Activated CD8-positive, alpha-beta memory T cell treated with anti-CD3 and anti-CD28 coated beads, Interleukin-2, amount 10 ng/mL, durations not matched to agents 7 days and 5 days (primary cell): Measurements from ENCODE around the gene KLK12. TPM values are rescaled to one million over a fixed set of nuclear protein-coding genes. Genes with fewer than 3 reads are reported as not detected.
A peak's percentile ranks its signal among the peaks of the same experiment; 100 is the strongest.

Source experiments
- ATAC-seq: fragments of 150-1000 bp; cut with Tn5 transposase; one replicate; pipeline ENCODE4 v1.10.0; 2021; ENCODE audit warnings: moderate library complexity
- CTCF ChIA-PET: fragments of 350-600 bp; sonication (Branson Sonifier 250); formaldehyde crosslinking; loops from one replicate; lab custom pipeline; 2021; ENCODE audit warnings: antibody characterized with exemption; lab: Charles Lee
- DNase-seq: peaks from one replicate; pipeline ENCODE4 v3.0.0-alpha.2; 2020
- H3K27ac Mint-ChIP-seq: one replicate; pipeline ENCODE4 v1.8.0; 2021; ENCODE audit warnings: mild to moderate bottlenecking, mixed read lengths
- H3K27me3 Mint-ChIP-seq: one replicate; pipeline ENCODE4 v1.8.0; 2021; ENCODE audit warnings: mixed read lengths
- H3K36me3 Mint-ChIP-seq: one replicate; pipeline ENCODE4 v1.8.0; 2021; ENCODE audit warnings: mild to moderate bottlenecking, mixed read lengths
- H3K4me1 Mint-ChIP-seq: one replicate; pipeline ENCODE4 v1.8.0; 2021; ENCODE audit warnings: mixed read lengths
- H3K4me3 Mint-ChIP-seq: one replicate; pipeline ENCODE4 v1.8.0; 2021; ENCODE audit warnings: mild to moderate bottlenecking, moderate library complexity, mixed read lengths
- H3K9me3 Mint-ChIP-seq: one replicate; pipeline ENCODE4 v1.8.0; 2022; ENCODE audit warnings: low read depth, mixed read lengths
- total RNA-seq, 2 experiments: library from RNA; stranded (reverse); gene quantifications; one replicate each; pipeline ENCODE4 v1.2.3, GENCODE V29; 2021

Gene KLK12
- total RNA-seq, 2 experiments from 2014 or later, result not detected

DNA sequence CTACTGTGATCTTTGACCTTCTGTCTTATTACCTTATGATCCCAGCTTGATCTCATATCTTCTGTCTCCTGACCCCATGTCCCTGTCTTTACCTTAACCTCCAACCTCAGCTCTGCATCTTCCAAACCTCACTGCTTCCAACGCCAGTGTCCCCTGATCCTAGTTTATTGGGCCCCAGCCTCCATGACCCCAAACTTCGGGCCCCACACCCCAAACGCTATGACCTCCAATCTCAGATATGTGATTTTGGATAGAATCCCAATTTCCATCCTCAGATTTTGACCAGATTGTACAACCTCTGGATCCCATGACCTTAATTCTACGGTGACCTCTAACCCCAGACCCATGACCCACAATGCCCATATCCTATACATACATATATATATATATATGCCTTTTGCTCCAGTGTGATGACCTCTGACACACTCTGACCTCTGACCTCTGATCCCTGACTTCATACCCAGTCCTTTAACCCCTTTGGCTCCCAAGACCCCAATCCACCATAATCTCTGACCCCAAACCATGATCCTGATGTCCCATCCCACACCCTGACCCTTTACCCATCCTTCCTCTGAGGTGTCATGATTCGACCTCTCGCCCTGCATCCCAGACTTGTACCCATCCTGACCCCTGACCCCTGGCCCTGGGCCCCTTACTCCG lies 3.5 kb downstream of the KLK12 start:
- CTCF ChIA-PET, result no interaction called here
- Mint-ChIP-seq H3K4me1 (no peaks in the 10 kb centered on the region), H3K4me3 (no peak overlapping the region), H3K9me3 (no peaks in the 10 kb centered on the region), H3K27me3 (peaks cover 6% of the 10 kb centered on the region), H3K36me3 (no peaks in the 10 kb centered on the region), H3K27ac (no peak overlapping the region)
- DNase-seq (no peak), ATAC-seq (no peak)

DNA sequence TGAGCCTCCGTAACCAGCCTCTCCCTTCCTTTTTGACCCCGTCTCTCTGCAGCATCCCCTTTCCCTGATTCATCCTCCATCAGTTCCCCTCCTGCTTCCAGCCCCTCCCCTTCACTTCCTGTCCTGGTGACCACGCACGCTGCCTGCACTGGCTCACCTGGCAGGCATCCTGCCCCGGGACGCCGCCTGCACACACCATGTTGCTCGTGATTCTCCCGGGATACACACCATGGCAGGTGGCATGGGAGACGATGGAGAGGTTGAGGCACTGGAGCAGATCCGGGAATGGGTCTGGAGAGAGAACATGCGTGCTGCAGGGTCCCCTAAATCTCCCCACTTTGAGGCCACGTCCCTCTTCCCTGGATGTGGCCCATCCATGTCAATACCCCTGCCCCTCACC lies 4.2 kb downstream of the KLK12 start:
- CTCF ChIA-PET, result no interaction called here
- no peaks in the 10 kb centered on the region for H3K9me3 Mint-ChIP-seq
- no peak overlapping the region for H3K4me3 Mint-ChIP-seq
- H3K4me1 Mint-ChIP-seq, result no peaks in the 10 kb centered on the region
- no peaks in the 10 kb centered on the region for H3K36me3 Mint-ChIP-seq
- no peak for DNase-seq
- ATAC-seq, result no peak
- H3K27me3 Mint-ChIP-seq, result peaks cover 6% of the 10 kb centered on the region
- no peak overlapping the region for H3K27ac Mint-ChIP-seq

DNA sequence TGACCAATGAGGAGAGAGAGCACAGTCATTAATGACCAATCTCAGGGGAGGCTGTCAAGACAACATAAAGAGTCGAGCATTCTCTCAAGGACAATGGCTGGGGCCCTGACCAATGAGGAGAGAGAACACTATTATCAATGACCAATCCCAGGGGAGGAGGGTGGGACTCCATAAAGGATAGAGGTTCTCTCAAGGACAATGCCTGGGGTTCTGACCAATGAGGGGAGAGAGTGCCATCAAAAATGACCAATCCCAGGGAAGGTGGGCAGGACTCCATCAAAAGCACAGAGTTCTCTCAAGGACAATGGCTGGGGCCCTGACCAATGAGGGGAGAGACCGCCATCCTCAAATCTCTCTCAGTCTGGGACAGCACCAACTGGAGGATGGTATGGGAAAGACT lies 5.1 kb downstream of the KLK12 start:
- ATAC-seq (no peak), DNase-seq (no peak)
- Mint-ChIP-seq H3K4me3 (no peak overlapping the region), H3K9me3 (no peaks in the 10 kb centered on the region), H3K4me1 (no peaks in the 10 kb centered on the region), H3K36me3 (no peaks in the 10 kb centered on the region), H3K27me3 (peaks cover 3% of the 10 kb centered on the region), H3K27ac (no peak overlapping the region)
- CTCF ChIA-PET, result no interaction called here

DNA sequence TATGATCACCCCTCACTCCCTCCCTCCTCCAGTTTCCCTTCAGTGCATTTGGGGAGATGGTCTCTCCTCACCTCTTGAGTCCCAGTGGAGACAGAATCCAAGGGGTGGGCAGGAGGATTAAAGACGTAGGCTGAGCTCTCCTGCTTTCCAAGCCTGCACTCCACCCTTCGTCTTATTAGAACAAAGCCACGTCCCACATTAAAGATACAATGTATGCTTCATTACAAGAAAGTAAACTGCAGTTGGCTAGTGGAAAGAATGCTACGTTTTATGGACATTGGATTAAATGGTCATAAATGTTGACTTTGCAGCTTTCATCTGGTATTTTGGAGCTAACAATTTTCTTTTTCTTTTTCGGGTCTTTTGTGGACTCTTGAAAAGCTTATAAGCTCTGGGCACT lies 6.9 kb downstream of the KLK12 start:
- no peaks in the 10 kb centered on the region for H3K36me3 Mint-ChIP-seq
- no peaks in the 10 kb centered on the region for H3K4me1 Mint-ChIP-seq
- CTCF ChIA-PET, result interaction anchor here (1.4 kb wide), 1 partner anchor 11 kb away, joined by 3 read pairs; no protein-coding TSS in a partner anchor
- peaks cover 4% of the 10 kb centered on the region for H3K27me3 Mint-ChIP-seq
- DNase-seq (no peak), ATAC-seq (no peak)
- H3K4me3 Mint-ChIP-seq, result no peak overlapping the region
- no peak overlapping the region for H3K27ac Mint-ChIP-seq
- H3K9me3 Mint-ChIP-seq, result no peaks in the 10 kb centered on the region

DNA sequence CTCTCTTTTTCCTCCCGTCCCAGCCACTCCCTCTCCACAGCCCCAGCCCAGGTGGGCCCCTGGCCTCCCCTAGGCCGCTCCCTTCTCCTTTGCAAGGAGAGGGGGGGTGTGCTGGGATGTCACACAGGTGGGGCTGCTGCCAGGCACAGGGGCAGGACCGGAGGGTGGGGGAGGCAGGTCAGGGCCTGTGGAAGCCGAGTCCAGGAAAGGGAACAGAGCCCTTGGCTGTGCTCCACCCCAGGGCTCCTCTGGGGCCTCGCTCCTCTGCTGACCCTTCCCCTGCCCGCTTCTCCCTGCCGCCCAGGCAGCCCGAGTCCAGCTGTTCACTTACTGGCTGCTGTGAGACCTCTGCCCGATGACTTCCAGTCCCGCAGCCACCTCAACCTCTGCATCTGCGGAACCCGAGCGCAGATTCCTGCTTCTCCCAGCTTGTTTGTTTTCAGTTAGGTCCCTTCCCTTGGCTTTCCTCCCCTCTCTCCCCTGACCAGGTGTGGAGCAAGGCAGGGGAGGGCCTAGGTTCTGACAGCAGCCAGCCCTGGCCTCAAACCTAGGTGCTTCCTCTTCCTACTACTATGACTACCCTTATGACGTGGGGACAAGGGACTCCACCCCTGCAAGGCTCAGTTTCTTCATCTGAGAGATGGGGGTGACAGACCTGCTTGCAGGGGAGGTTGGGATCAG lies 7.5 kb downstream of the KLK12 start:
- H3K36me3 Mint-ChIP-seq, result no peaks in the 10 kb centered on the region
- H3K27me3 Mint-ChIP-seq, result peaks cover 7% of the 10 kb centered on the region

DNA sequence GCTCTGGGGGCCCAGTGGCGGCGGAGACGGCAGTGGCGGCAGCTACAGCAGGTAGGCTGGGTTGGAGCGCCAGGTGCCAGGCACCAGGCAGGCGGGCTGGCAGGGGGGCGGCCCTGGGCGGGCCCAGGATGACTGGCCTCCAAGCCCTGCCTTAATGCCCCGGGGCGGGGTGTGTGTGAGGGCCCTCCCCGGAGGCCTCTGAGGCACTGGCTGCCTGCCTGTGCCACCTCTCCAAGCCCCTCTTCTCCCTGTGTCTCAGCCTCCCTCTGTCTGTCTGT lies 8.3 kb downstream of the KLK12 start, which contains the start of gene KLK11:
KLK11 (minus strand) TSS at position 63 of the 278 bp plus-strand sequence. CDS start 985 bp downstream, outside the sequence.
- Mint-ChIP-seq H3K9me3 (no peaks in the 10 kb centered on the region), H3K4me1 (no peaks in the 10 kb centered on the region), H3K27ac (no peak within 1 kb of the TSS), H3K4me3 (no peak within 1 kb of the TSS), H3K36me3 (no peaks in the 10 kb centered on the region), H3K27me3 (peaks cover 7% of the 10 kb centered on the region)
- CTCF ChIA-PET, result no interaction called here
- DNase-seq (no peak), ATAC-seq (no peak)

More for the DNA sequence above, 7.5 kb downstream of the KLK12 start:
- H3K27ac Mint-ChIP-seq, result no peak overlapping the region
- no peak for DNase-seq
- CTCF ChIA-PET, result interaction anchor here (1.4 kb wide), 1 partner anchor 11 kb away, joined by 3 read pairs; no protein-coding TSS in a partner anchor
- no peaks in the 10 kb centered on the region for H3K9me3 Mint-ChIP-seq
- no peak overlapping the region for H3K4me3 Mint-ChIP-seq
- ATAC-seq, result no peak
- no peaks in the 10 kb centered on the region for H3K4me1 Mint-ChIP-seq

DNA sequence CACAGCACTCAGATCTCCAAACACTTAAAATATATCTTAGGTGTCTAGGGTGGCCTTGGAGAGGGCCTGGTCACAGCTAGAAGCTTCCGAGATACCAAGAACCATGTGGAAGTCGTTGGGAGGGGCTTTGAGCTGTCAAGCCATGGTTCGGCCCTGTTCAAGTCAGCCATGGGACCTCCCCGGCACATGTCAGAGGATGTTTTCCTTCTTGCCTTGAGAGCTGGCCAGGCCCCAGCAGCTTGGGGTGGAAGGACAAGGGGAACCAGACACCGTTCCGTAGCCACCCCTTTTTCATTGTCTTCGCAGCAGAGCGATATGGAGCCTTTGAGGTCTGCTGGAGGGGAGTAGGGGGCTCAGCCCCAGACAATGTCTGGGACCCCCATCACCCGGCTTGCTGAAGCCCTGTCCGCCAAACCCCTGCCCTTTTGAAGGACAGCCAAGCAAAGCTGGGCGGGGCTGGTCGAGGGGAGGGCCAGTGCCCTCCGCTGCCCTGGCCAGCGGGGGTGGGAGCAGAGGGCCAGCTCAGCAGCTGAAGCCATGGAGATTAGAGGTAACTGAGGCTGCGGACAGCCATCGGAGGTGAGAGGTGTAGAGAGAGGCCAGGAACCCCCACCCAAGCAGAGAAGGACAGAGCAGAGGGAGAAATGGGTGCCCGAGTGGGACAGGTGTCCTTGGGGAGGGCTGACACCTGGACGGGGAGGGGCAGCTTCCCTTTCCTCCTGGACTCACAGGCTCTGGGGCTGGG lies 8.8 kb downstream of the KLK12 start:
- H3K27ac Mint-ChIP-seq, result no peak overlapping the region
- no peak overlapping the region for H3K4me3 Mint-ChIP-seq
- H3K27me3 Mint-ChIP-seq, result peaks cover 7% of the 10 kb centered on the region
- DNase-seq (no peak), ATAC-seq (no peak)
- no peaks in the 10 kb centered on the region for H3K9me3 Mint-ChIP-seq
- H3K4me1 Mint-ChIP-seq, result no peaks in the 10 kb centered on the region
- no peaks in the 10 kb centered on the region for H3K36me3 Mint-ChIP-seq
- CTCF ChIA-PET, result no interaction called here

DNA sequence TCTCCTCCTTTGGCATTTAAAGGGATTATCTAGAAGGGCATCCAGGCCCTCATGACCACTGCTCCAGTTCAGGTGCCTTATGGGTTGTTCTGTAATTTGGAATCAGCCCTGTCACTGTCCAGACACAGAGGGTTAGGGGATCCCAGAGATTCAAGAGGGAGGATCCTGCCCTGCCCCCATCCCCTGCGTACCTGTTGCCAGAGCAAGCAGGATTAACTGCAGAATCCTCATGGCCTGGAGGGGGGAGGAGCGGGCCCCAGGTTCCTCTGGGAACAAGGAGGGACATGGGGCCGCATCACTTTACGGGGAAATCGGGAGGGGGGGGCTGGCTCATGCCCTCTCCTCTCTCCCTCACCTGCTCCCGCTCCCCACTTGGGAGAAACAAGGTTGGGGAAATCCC lies 9.4 kb downstream of the KLK12 start:
- Mint-ChIP-seq H3K27me3 (peaks cover 11% of the 10 kb centered on the region), H3K4me1 (no peaks in the 10 kb centered on the region), H3K36me3 (no peaks in the 10 kb centered on the region), H3K9me3 (no peaks in the 10 kb centered on the region), H3K27ac (no peak overlapping the region), H3K4me3 (no peak overlapping the region)
- CTCF ChIA-PET, result no interaction called here
- no peak for ATAC-seq
- no peak for DNase-seq

DNA sequence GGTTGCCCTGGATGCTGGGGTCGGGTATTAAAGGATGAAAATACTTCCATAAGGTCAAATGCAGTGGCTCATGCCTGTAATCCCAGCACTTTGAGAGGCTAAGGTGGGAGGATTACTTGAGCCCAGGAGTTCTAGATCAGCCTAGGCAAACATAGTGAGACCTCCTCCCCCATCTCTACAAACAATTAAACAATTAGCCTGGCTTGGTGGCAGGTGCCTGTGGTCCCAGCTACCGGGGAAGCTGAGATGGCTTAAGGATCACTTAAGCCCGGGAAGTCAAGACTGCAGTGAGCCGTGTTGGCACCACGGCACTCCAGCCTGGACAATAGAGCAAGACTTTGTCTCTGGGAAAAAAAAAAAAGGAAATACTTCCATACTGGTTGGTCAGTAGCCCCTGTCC lies 9.9 kb downstream of the KLK12 start:
- DNase-seq (no peak), ATAC-seq (no peak)
- Mint-ChIP-seq H3K9me3 (no peaks in the 10 kb centered on the region), H3K27ac (no peak overlapping the region), H3K4me3 (no peak overlapping the region), H3K36me3 (no peaks in the 10 kb centered on the region), H3K4me1 (peaks cover 1% of the 10 kb centered on the region), H3K27me3 (peaks cover 16% of the 10 kb centered on the region)
- CTCF ChIA-PET, result no interaction called here

DNA sequence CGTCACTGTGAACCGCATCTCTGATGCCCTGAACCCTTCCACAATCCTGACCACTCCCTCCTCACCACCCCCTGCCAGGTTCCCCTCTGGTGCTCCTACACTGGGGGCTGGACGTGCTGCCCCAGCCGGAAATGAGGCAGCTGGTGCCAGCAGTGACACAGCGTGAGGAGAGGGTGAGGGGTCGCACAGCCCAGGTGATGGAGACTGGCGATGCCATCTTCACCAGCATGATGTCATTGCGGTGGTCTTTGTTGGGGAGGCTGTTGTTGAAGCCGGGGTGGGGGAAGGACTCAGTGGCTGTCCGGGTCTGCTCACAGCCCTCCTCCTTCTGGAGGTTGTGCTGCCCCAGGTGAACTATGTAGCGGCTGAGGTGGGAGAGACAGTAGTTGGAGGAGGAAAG lies 10.9 kb downstream of the KLK12 start:
- H3K4me1 Mint-ChIP-seq, result peaks cover 3% of the 10 kb centered on the region
- H3K36me3 Mint-ChIP-seq, result no peaks in the 10 kb centered on the region
- no peak for DNase-seq
- H3K9me3 Mint-ChIP-seq, result no peaks in the 10 kb centered on the region
- H3K27me3 Mint-ChIP-seq, result peaks cover 25% of the 10 kb centered on the region
- H3K4me3 Mint-ChIP-seq, result no peak overlapping the region
- no peak overlapping the region for H3K27ac Mint-ChIP-seq
- no peak for ATAC-seq
- CTCF ChIA-PET, result no interaction called here

DNA sequence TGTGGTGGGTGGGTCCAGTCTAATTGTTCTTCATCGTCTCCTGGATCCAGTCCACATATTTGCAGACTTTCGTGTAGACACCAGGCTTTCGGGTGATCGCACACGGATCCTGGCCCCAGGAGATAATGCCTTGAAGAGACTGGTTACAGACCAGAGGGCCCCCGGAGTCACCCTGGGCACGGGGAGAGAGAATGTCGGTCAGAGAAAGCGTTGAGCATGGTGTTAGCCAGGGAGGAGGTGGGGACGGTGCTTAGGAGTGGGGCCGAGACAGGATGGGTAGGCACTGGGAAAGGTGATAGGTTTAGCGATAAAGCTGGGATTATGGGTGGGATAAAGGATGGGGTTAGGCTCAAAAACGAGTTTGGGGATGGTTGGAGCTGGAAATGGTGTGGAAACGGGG lies 12.3 kb downstream of the KLK12 start:
- H3K4me3 Mint-ChIP-seq, result no peak overlapping the region
- peaks cover 36% of the 10 kb centered on the region for H3K27me3 Mint-ChIP-seq
- H3K4me1 Mint-ChIP-seq, result peaks cover 7% of the 10 kb centered on the region
- CTCF ChIA-PET, result no interaction called here
- no peaks in the 10 kb centered on the region for H3K9me3 Mint-ChIP-seq
- H3K36me3 Mint-ChIP-seq, result peaks cover 3% of the 10 kb centered on the region
- no peak overlapping the region for H3K27ac Mint-ChIP-seq
- ATAC-seq, result no peak
- no peak for DNase-seq

DNA sequence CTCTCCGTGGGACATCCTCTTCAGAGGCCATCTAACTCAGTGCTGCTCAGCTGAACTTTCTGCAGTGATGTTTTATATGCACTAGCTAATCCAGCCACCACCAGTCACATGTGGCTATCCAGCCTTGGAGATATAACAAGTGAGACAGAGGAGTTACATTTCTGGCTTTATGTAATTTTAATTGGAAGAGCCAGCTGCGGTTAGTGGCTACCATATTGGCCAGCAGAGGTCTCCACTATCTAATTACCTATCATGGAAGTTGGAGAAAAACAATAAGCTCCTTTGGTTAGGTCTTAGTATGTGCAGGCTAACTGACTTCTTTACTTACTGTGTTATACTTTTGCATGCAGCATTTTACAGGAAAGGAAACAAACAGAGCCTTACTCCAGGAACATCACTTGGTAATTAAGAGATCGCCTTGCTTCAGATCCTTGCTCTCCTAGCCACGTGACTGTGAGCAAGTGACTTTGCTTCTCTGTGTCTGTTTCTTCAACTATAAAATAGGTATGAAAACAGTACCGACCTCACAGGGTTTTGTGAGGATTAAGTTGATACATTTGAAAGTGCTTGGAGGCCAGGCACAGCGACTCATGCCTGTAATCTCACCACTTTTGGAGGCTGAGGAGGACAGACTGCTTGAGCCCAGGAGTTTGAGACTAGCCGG lies 13.7 kb downstream of the KLK12 start:
- no peak for ATAC-seq
- H3K27me3 Mint-ChIP-seq, result peaks cover 46% of the 10 kb centered on the region

DNA sequence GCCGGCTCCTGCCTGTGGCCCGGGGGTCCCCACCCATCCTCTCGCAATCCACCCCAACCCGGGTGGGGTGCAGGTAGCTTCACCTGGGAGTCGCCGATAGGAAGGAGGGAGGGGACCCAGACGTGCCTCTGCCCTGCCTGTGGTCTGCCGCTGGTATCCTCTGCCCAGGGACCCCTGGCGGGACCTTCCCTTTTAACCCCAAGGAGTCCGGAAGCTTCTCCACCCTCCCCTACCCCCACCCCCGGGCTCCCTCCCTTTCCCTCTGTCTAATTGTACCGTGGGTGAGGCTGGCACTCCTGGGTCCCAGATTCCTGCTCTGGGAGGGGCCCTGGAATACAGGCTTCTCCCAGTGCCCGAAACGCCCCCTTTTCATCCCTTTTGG lies 15.3 kb downstream of the KLK12 start, which contains the start of gene KLK10:
KLK10 (minus strand) TSS at position 166 of the 382 bp plus-strand sequence. CDS start 579 bp downstream, outside the sequence.
- DNase-seq (no peak), ATAC-seq (no peak)
- Mint-ChIP-seq H3K9me3 (no peaks in the 10 kb centered on the region), H3K4me3 (peak within 1 kb of the TSS; percentile 17), H3K4me1 (peaks cover 13% of the 10 kb centered on the region), H3K27ac (no peak within 1 kb of the TSS), H3K36me3 (peaks cover 3% of the 10 kb centered on the region), H3K27me3 (peaks cover 50% of the 10 kb centered on the region)
- CTCF ChIA-PET, result interaction anchor here (4.3 kb wide), 1 partner anchor 76 kb away, joined by 19 read pairs; no protein-coding TSS in a partner anchor

More for the DNA sequence above, 13.7 kb downstream of the KLK12 start:
- peaks cover 3% of the 10 kb centered on the region for H3K36me3 Mint-ChIP-seq
- H3K4me3 Mint-ChIP-seq, result no peak overlapping the region
- CTCF ChIA-PET, result interaction anchor here (1.1 to 1.4 kb wide), 3 partner anchors 76 to 135 kb away, joined by 3 to 13 read pairs (median 4); no protein-coding TSS in a partner anchor
- H3K27ac Mint-ChIP-seq, result no peak overlapping the region
- H3K9me3 Mint-ChIP-seq, result no peaks in the 10 kb centered on the region
- peaks cover 11% of the 10 kb centered on the region for H3K4me1 Mint-ChIP-seq
- no peak for DNase-seq
